Measurements from ENCODE around the gene HYI. TPM values are rescaled to one million over a fixed set of nuclear protein-coding genes. Genes with fewer than 3 reads are reported as not detected.
A peak's percentile ranks its signal among the peaks of the same experiment; 100 is the strongest.
"Not testable (repeated sequence)": the region's sequence is repeated elsewhere in the genome, so short reads cannot be mapped to it uniquely, and the experiment has no call there.

The HYI gene
- polyA plus RNA-seq (2011; rRNA removed) (38.1 and 59.4 TPM in 2 replicates), polyA minus RNA-seq (2011; rRNA and poly(A)+ RNA removed) (14.9 and 19.6 TPM in 2 replicates)

GRCh38 chr1:43453442-43454269, at the start of gene HYI:
TSS of gene HYI (minus strand) at chr1:43453931. CDS start at chr1:43453793, 138 bp downstream.
- ChIA-PET CTCF (interaction anchor here (0.9 to 1.9 kb wide), 5 partner anchors 11 to 634 kb away, joined by 3 to 5 read pairs (median 4); no protein-coding TSS in a partner anchor), POLR2A (interaction anchor here (0.6 to 0.7 kb wide), 2 partner anchors 129 to 346 kb away, joined by 5 to 8 read pairs; no protein-coding TSS in a partner anchor)
- Histone ChIP-seq H3K36me3 (ENCODE audit: control insufficient read depth, insufficient read depth, low read length) (peaks cover 22% of the 10 kb centered on the region), H3K4me3 (ENCODE audit: low read depth, low read length) (peak within 1 kb of the TSS; percentile 45), H3K27me3 (ENCODE audit: control insufficient read depth, insufficient read depth, low read length) (no peaks in the 10 kb centered on the region)
- no peak for TF ChIP-seq CTCF (IDR thresholded peaks at IDR 0.05; ENCODE audit: insufficient read depth, low read depth, low read length)
- peak; percentile 51 for DNase-seq (ENCODE audit: low read depth)

- H3K4me3 ChIP-seq (ENCODE audit: low read depth, low read length); POLR2A ChIA-PET; DNase-seq (ENCODE audit: low read depth); H3K36me3 ChIP-seq (ENCODE audit: control insufficient read depth, insufficient read depth, low read length); CTCF ChIA-PET; H3K27me3 ChIP-seq (ENCODE audit: control insufficient read depth, insufficient read depth, low read length): not testable (repeated sequence)
Measured at GRCh38 chr1:43501806-43502205, 48.1 kb upstream of the HYI start.

GRCh38 chr1:43499898-43500297, 46.2 kb upstream of the HYI start:
- ChIA-PET CTCF (interaction anchor here (0.8 to 1.3 kb wide), 4 partner anchors 10 to 23 kb away, joined by 3 to 4 read pairs (median 4); no protein-coding TSS in a partner anchor), POLR2A (no interaction called here)
- TF ChIP-seq CTCF (IDR thresholded peaks at IDR 0.05; ENCODE audit: insufficient read depth, low read depth, low read length), result 0 out of 2 replicates have a peak, but pooled peaks have one; percentile 19
- DNase-seq (ENCODE audit: low read depth), result no peak
- Histone ChIP-seq H3K27me3 (ENCODE audit: control insufficient read depth, insufficient read depth, low read length) (no peaks in the 10 kb centered on the region), H3K4me3 (ENCODE audit: low read depth, low read length) (no peak overlapping the region), H3K36me3 (ENCODE audit: control insufficient read depth, insufficient read depth, low read length) (no peaks in the 10 kb centered on the region)

- DNase-seq (ENCODE audit: low read depth), result no peak
- Histone ChIP-seq H3K4me3 (ENCODE audit: low read depth, low read length) (no peak overlapping the region), H3K27me3 (ENCODE audit: control insufficient read depth, insufficient read depth, low read length) (no peaks in the 10 kb centered on the region), H3K36me3 (ENCODE audit: control insufficient read depth, insufficient read depth, low read length) (no peaks in the 10 kb centered on the region)
- no peak for TF ChIP-seq CTCF (IDR thresholded peaks at IDR 0.05; ENCODE audit: insufficient read depth, low read depth, low read length)
- CTCF ChIA-PET, result no interaction called here
- POLR2A ChIA-PET, result no interaction called here
Measured at GRCh38 chr1:43495204-43495603, 41.5 kb upstream of the HYI start.

- Histone ChIP-seq H3K4me3 (ENCODE audit: low read depth, low read length) (no peak overlapping the region), H3K27me3 (ENCODE audit: control insufficient read depth, insufficient read depth, low read length) (no peaks in the 10 kb centered on the region), H3K36me3 (ENCODE audit: control insufficient read depth, insufficient read depth, low read length) (no peaks in the 10 kb centered on the region)
- no peak for DNase-seq (ENCODE audit: low read depth)
- TF ChIP-seq CTCF (IDR thresholded peaks at IDR 0.05; ENCODE audit: insufficient read depth, low read depth, low read length), result no peak
- ChIA-PET CTCF (interaction anchor here (0.6 to 0.7 kb wide), 2 partner anchors 25 to 35 kb away, joined by 3 read pairs; no protein-coding TSS in a partner anchor), POLR2A (no interaction called here)
Measured at GRCh38 chr1:43493661-43494450, 40.1 kb upstream of the HYI start.

Measured in BJ (cell line).